ENCODE measurements around the gene MARVELD1. TPM values are rescaled to one million over a fixed set of nuclear protein-coding genes. Genes with fewer than 3 reads are reported as not detected.

Gene MARVELD1
- total and polyA plus RNA-seq, 2 of the 8 experiments (the other 6 are each of a cell fraction or from before 2014, with no cell fraction given), result 28.1 to 37.3 TPM

DNA sequence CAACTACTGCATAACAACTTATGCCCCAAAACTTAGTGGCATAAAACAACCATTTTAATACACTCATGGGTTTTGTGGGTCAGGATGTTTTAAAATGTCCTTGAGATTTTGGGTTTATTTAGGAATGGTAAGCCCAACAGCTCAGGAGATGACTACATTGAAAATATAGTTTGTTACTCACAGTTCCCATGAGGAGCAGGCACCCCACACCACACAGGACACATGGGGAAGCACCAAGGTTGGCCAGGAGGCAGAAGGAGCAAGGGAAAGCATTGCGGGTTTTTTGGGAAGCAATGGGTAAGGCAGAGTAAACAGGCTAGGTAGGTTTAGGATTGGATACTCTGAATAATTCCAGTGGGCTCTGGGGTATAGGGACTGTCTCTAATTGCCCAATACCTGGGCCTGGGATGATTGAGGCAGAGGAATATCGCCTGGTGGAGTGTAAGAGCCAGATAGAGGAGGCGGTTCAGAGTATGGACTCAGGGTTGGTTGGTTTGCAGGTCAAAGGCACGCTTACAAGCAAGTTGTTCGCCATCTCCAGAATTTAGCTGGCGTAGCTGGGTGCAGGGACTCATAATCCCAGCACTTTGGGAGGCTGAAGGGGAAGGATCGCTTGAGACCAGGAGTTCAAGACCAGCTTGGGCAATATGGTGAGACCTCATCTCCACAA lies 10.0 kb upstream of the MARVELD1 start:
- Histone ChIP-seq H3K27ac (ENCODE audit: low read depth, low read length) (no peak overlapping the region), H2BK120ac (replicated peaks; ENCODE audit: low read depth, low read length) (no peak overlapping the region), H3K56ac (replicated peaks; ENCODE audit: insufficient read length, low read depth, low read length) (no peak overlapping the region), H2BK12ac (ENCODE audit: low read depth, low read length) (no peak overlapping the region), H4K8ac (ENCODE audit: extremely low read depth, insufficient read depth, low read length) (no peak overlapping the region), H3K4me1 (replicated peaks in 1 of 4; ENCODE audit: control insufficient read depth in 3 of 4, insufficient read depth in 4 of 4, low read length in 3 of 4) (peaks cover 0 to 2% (median 0%) of the 10 kb centered on the region in 4 experiments; a peak in 2 of 7 replicates), H2AK5ac (ENCODE audit: low read depth, low read length) (no peak overlapping the region), H3K18ac (ENCODE audit: extremely low read depth, low read length) (no peak overlapping the region), H4K91ac (replicated peaks; ENCODE audit: insufficient read length, low read length) (no peak overlapping the region), H3K14ac (ENCODE audit: insufficient read length) (no peak overlapping the region), H3K27me3 (replicated peaks in 1 of 4; ENCODE audit: control insufficient read depth in 3 of 4, extremely low read depth in 1 of 4, insufficient read depth in 3 of 4, low read length in 3 of 4) (no peaks in the 10 kb centered on the region), H3K36me3 (ENCODE audit: control insufficient read depth in 2 of 4, insufficient read depth in 4 of 4, low read length in 3 of 4) (no peaks in the 10 kb centered on the region), H3K4ac (replicated peaks; ENCODE audit: insufficient read length, low read depth, low read length) (no peak overlapping the region), H2BK20ac (ENCODE audit: low read length) (no peak overlapping the region), H3K79me2 (ENCODE audit: control insufficient read depth in 1 of 2, insufficient read depth in 2 of 2, low read length in 2 of 2) (no peaks in the 10 kb centered on the region), H3K23ac (ENCODE audit: insufficient read length) (no peak overlapping the region), H3K23me2 (ENCODE audit: low read depth, low read length) (no peaks in the 10 kb centered on the region), H2BK15ac (ENCODE audit: low read length) (no peak overlapping the region), H4K5ac (ENCODE audit: insufficient read length, low read depth, low read length) (no peak overlapping the region), H2BK5ac (ENCODE audit: low read depth, low read length) (no peak overlapping the region), H3K9ac (replicated peaks in 1 of 4; ENCODE audit: extremely low read depth in 1 of 4, low read depth in 3 of 4, low read length in 3 of 4) (no peak overlapping the region), H3K4me2 (ENCODE audit: insufficient read depth in 1 of 2, low read depth in 2 of 2, low read length in 2 of 2) (no peak overlapping the region), H3K9me3 (ENCODE audit: insufficient read depth in 2 of 2, low read depth in 1 of 2, low read length in 1 of 2) (no peaks in the 10 kb centered on the region), H4K20me1 (replicated peaks in 1 of 2; ENCODE audit: control insufficient read depth in 1 of 2, insufficient read depth in 2 of 2, low read length in 2 of 2) (no peaks in the 10 kb centered on the region), H3K79me1 (ENCODE audit: low read depth, low read length) (no peaks in the 10 kb centered on the region), H2AFZ (ENCODE audit: low read length) (no peak overlapping the region), H3K4me3 (ENCODE audit: extremely low read depth in 1 of 4, insufficient read depth in 2 of 4, low read depth in 3 of 4, low read length in 4 of 4) (no peak overlapping the region)
- 83% methylated on average over 7 of the region's 7 CpGs; no CpG with 5 or more reads in 1 of the 2 experiments for WGBS, 2 experiments (ENCODE audit: extremely low coverage in 1 of 2, insufficient coverage in 1 of 2, insufficient read length in 1 of 2, insufficient replicate concordance in 2 of 2, low coverage in 1 of 2, low lambda C conversion rate in 2 of 2, missing lambda C conversion rate in 1 of 2)
- no peak for FAIRE-seq
- no peak for DNase-seq (ENCODE audit: low read depth in 1 of 2, low spot score in 2 of 2)
- POLR2A ChIA-PET (ENCODE audit: partially characterized antibody), result interaction anchor here (1.1 to 2.9 kb wide), 3 partner anchors 11 to 19 kb away, joined by 6 to 13 read pairs (median 8); partner anchors contain the start of gene AVPI1
- CTCF ChIA-PET (ENCODE audit: partially characterized antibody), result interaction anchor here (0.7 to 20.9 kb wide), 10 partner anchors 12 to 166 kb away, joined by 3 to 773 read pairs (median 12); partner anchors contain the start of genes AVPI1, MARVELD1 and ZFYVE27
- no peak for TF ChIP-seq SRF (IDR thresholded peaks at IDR 0.05; ENCODE audit: low read depth, low read length)
- no peak for TF ChIP-seq RBBP5 (IDR thresholded peaks at IDR 0.05; ENCODE audit: borderline replicate concordance, low read depth, low read length)
